DMS114 treated with DMSO at 0.1 percent for 48 hours (cell line): ENCODE measurements around the gene ARHGEF1.
"Not testable (repeated sequence)": the region's sequence is repeated elsewhere in the genome, so short reads cannot be mapped to it uniquely, and the experiment has no call there.

Source experiments
- DNase-seq: peaks from one replicate; lab custom pipeline; 2025; ENCODE audit not compliant: unreplicated experiment; lab: John Stamatoyannopoulos, UW

The ARHGEF1 gene

GRCh38 chr19:41861846-41862245, 21.1 kb upstream of the ARHGEF1 start:
- DNase-seq, result no peak

- DNase-seq, result no peak
These were observed 20.5 kb upstream of the ARHGEF1 start for GRCh38 chr19:41862445-41862986.

GRCh38 chr19:41863209-41863931, 19.6 kb upstream of the ARHGEF1 start:
- DNase-seq, result no peak

- no peak for DNase-seq
These were observed 18.6 kb upstream of the ARHGEF1 start for GRCh38 chr19:41864374-41864773.

- no peak for DNase-seq
These were observed 16.7 kb upstream of the ARHGEF1 start for GRCh38 chr19:41866284-41866683.

GRCh38 chr19:41868120-41868988, 14.6 kb upstream of the ARHGEF1 start:
- no peak for DNase-seq

- DNase-seq, result no peak
These were observed 14.0 kb upstream of the ARHGEF1 start for GRCh38 chr19:41868989-41869300.

GRCh38 chr19:41869374-41869955, 13.5 kb upstream of the ARHGEF1 start:
- no peak for DNase-seq

GRCh38 chr19:41870401-41870873, 12.5 kb upstream of the ARHGEF1 start:
- peak; percentile 28 for DNase-seq

- no peak for DNase-seq
These were observed 11.2 kb upstream of the ARHGEF1 start for GRCh38 chr19:41871573-41872383.

- no peak for DNase-seq
These were observed 10.6 kb upstream of the ARHGEF1 start for GRCh38 chr19:41872384-41872774.

- DNase-seq, result peak; percentile 62
These were observed 10.0 kb upstream of the ARHGEF1 start for GRCh38 chr19:41872775-41873647.

- DNase-seq, result not testable (repeated sequence)
These were observed 7.0 kb upstream of the ARHGEF1 start for GRCh38 chr19:41875973-41876372.

GRCh38 chr19:41876847-41877832, 5.8 kb upstream of the ARHGEF1 start, which contains the start of gene CD79A:
CD79A (plus strand) TSS chr19:41877279; CDS start chr19:41877305, 26 bp downstream.
- DNase-seq, result no peak

- DNase-seq, result no peak
These were observed 4.8 kb upstream of the ARHGEF1 start for GRCh38 chr19:41877916-41878905.

- no peak for DNase-seq
These were observed 3.9 kb upstream of the ARHGEF1 start for GRCh38 chr19:41879080-41879479.

- no peak for DNase-seq
These were observed 3.2 kb upstream of the ARHGEF1 start for GRCh38 chr19:41879670-41880328.
